HepG2 (cell line): ENCODE results near the gene PAK1IP1.

Experiments used
- CC2D1A ChIP-seq: sonication (generic); formaldehyde crosslinking; IDR thresholded peaks from 2 replicates; pipeline ENCODE4 v1.8.1; 2023; ENCODE audit warnings: mild to moderate bottlenecking, missing genetic modification reagents
- CEBPB ChIP-seq: IDR thresholded peaks from 2 replicates; pipeline ENCODE4 v1.6.1; 2011; ENCODE audit warnings: low read depth, low read length, improper control_type of control experiment, borderline replicate concordance
- KLF16 ChIP-seq, 2 experiments: sonication (generic) in 1 of 2; formaldehyde crosslinking in 1 of 2; IDR thresholded peaks; 2 replicates each; pipeline versions ENCODE4 v1.6.1 to v1.8.0; 2016 to 2023; ENCODE audit warnings: missing genetic modification reagents in 2 of 2, missing compliant biosample characterization in 1 of 2
- NR3C1 ChIP-seq: sonication (generic); formaldehyde crosslinking; IDR thresholded peaks from 2 replicates; pipeline ENCODE4 v1.4.0; 2020; ENCODE audit warnings: missing genetic modification reagents
- POLR2A ChIP-seq, 2 experiments: IDR thresholded peaks; 2 replicates each; pipeline ENCODE4 v1.6.1; 2011; ENCODE audit warnings: low read depth in 2 of 2, low read length in 2 of 2, mild to moderate bottlenecking in 1 of 2, moderate library complexity in 1 of 2; ENCODE audit not compliant: insufficient read depth in 1 of 2
- RFX1 ChIP-seq: fragments of 450-650 bp; IDR thresholded peaks from 2 replicates; pipeline ENCODE4 v1.6.1; 2017
- SIN3A ChIP-seq: IDR thresholded peaks from 2 replicates; pipeline ENCODE4 v1.6.1; 2011; ENCODE audit warnings: low read depth, mild to moderate bottlenecking, control low read depth, low read length, borderline replicate concordance
- ZNF335 ChIP-seq: sonication (generic); formaldehyde crosslinking; IDR thresholded peaks from 2 replicates; pipeline ENCODE4 v1.4.0; 2020; ENCODE audit warnings: missing genetic modification reagents
- ZZZ3 ChIP-seq: sonication (generic); formaldehyde crosslinking; IDR thresholded peaks from 2 replicates; pipeline ENCODE4 v1.4.0; 2020; ENCODE audit warnings: missing genetic modification reagents, mild to moderate bottlenecking, borderline replicate concordance
- TF ChIP-seq, protein P1 (sequence below): sonication (generic); formaldehyde crosslinking; IDR thresholded peaks from 2 replicates; pipeline ENCODE4 v1.5.0; 2020; ENCODE audit warnings: mild to moderate bottlenecking, missing genetic modification reagents, moderate library complexity
- TF ChIP-seq, protein P2 (sequence below), 2 experiments: IDR thresholded peaks; 2 replicates each; pipeline ENCODE4 v1.6.1; 2011 to 2012; ENCODE audit warnings: low read length in 2 of 2, borderline replicate concordance in 1 of 2, low read depth in 1 of 2, mild to moderate bottlenecking in 1 of 2, moderate library complexity in 1 of 2
- TF ChIP-seq, protein P3 (sequence below): sonication (generic); formaldehyde crosslinking; conservative IDR thresholded peaks from 2 replicates; pipeline ENCODE4 v1.4.0; 2020; ENCODE audit warnings: missing genetic modification reagents
- TF ChIP-seq, protein P4 (sequence below): sonication (generic); formaldehyde crosslinking; IDR thresholded peaks from 2 replicates; pipeline ENCODE4 v1.4.0; 2020; ENCODE audit warnings: mild to moderate bottlenecking, missing genetic modification reagents

DNA sequence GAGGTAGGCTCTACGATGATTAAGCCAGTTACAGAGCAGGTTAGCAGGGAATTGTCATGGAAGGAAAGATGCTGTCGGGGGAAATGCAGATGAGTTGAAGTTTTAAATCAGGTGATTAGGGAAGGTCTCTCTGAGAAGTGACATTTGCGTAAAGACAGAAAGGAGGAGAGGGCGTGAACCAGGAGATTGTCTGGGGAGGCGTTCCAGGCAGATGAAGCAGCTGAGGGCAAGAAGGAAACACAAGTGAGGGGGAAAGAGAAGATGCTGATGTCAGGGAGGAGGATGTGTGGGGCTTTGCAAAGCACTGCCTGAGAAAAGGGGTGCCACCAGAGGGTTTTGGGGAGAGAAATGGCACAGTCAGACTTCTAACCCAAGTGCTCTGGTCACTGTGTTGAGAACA is 50.3 kb downstream of the PAK1IP1 start:
- TF ChIP-seq, protein P1, sequence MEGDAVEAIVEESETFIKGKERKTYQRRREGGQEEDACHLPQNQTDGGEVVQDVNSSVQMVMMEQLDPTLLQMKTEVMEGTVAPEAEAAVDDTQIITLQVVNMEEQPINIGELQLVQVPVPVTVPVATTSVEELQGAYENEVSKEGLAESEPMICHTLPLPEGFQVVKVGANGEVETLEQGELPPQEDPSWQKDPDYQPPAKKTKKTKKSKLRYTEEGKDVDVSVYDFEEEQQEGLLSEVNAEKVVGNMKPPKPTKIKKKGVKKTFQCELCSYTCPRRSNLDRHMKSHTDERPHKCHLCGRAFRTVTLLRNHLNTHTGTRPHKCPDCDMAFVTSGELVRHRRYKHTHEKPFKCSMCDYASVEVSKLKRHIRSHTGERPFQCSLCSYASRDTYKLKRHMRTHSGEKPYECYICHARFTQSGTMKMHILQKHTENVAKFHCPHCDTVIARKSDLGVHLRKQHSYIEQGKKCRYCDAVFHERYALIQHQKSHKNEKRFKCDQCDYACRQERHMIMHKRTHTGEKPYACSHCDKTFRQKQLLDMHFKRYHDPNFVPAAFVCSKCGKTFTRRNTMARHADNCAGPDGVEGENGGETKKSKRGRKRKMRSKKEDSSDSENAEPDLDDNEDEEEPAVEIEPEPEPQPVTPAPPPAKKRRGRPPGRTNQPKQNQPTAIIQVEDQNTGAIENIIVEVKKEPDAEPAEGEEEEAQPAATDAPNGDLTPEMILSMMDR (CRISPR knock-in tag), result no peak
- no peak for TF ChIP-seq ZZZ3 (CRISPR knock-in tag)
- TF ChIP-seq, protein P2, sequence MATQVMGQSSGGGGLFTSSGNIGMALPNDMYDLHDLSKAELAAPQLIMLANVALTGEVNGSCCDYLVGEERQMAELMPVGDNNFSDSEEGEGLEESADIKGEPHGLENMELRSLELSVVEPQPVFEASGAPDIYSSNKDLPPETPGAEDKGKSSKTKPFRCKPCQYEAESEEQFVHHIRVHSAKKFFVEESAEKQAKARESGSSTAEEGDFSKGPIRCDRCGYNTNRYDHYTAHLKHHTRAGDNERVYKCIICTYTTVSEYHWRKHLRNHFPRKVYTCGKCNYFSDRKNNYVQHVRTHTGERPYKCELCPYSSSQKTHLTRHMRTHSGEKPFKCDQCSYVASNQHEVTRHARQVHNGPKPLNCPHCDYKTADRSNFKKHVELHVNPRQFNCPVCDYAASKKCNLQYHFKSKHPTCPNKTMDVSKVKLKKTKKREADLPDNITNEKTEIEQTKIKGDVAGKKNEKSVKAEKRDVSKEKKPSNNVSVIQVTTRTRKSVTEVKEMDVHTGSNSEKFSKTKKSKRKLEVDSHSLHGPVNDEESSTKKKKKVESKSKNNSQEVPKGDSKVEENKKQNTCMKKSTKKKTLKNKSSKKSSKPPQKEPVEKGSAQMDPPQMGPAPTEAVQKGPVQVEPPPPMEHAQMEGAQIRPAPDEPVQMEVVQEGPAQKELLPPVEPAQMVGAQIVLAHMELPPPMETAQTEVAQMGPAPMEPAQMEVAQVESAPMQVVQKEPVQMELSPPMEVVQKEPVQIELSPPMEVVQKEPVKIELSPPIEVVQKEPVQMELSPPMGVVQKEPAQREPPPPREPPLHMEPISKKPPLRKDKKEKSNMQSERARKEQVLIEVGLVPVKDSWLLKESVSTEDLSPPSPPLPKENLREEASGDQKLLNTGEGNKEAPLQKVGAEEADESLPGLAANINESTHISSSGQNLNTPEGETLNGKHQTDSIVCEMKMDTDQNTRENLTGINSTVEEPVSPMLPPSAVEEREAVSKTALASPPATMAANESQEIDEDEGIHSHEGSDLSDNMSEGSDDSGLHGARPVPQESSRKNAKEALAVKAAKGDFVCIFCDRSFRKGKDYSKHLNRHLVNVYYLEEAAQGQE (IDR thresholded peaks at IDR 0.05; ENCODE audit: borderline replicate concordance in 1 of 2, low read depth in 1 of 2, low read length in 2 of 2), result no peak
- TF ChIP-seq CC2D1A, result no peak
- TF ChIP-seq, protein P3, sequence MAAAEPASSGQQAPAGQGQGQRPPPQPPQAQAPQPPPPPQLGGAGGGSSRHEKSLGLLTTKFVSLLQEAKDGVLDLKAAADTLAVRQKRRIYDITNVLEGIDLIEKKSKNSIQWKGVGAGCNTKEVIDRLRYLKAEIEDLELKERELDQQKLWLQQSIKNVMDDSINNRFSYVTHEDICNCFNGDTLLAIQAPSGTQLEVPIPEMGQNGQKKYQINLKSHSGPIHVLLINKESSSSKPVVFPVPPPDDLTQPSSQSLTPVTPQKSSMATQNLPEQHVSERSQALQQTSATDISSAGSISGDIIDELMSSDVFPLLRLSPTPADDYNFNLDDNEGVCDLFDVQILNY, result no peak
- TF ChIP-seq, protein P4, sequence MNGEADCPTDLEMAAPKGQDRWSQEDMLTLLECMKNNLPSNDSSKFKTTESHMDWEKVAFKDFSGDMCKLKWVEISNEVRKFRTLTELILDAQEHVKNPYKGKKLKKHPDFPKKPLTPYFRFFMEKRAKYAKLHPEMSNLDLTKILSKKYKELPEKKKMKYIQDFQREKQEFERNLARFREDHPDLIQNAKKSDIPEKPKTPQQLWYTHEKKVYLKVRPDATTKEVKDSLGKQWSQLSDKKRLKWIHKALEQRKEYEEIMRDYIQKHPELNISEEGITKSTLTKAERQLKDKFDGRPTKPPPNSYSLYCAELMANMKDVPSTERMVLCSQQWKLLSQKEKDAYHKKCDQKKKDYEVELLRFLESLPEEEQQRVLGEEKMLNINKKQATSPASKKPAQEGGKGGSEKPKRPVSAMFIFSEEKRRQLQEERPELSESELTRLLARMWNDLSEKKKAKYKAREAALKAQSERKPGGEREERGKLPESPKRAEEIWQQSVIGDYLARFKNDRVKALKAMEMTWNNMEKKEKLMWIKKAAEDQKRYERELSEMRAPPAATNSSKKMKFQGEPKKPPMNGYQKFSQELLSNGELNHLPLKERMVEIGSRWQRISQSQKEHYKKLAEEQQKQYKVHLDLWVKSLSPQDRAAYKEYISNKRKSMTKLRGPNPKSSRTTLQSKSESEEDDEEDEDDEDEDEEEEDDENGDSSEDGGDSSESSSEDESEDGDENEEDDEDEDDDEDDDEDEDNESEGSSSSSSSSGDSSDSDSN, result no peak
- no peak for TF ChIP-seq ZNF335 (CRISPR knock-in tag)
- TF ChIP-seq KLF16 (CRISPR knock-in tag; IDR thresholded peaks at IDR 0.05), result no peak
- TF ChIP-seq RFX1, result no peak
- TF ChIP-seq POLR2A (IDR thresholded peaks at IDR 0.05; ENCODE audit: insufficient read depth in 1 of 2, low read depth in 2 of 2, low read length in 2 of 2), result no peak
- TF ChIP-seq CEBPB, result no peak
- no peak for TF ChIP-seq SIN3A
- TF ChIP-seq NR3C1 (CRISPR knock-in tag), result no peak
